GM19463 (cell line): Measurements from ENCODE around the gene NTPCR.
"Not testable (repeated sequence)": the region's sequence is repeated elsewhere in the genome, so short reads cannot be mapped to it uniquely, and the experiment has no call there.

Experiments
- ATAC-seq: cut with Tn5 transposase; IDR thresholded peaks from one replicate; pipeline ENCODE4 v1.9.1; 2021; ENCODE audit warnings: mild to moderate bottlenecking, moderate library complexity; ENCODE audit not compliant: unreplicated experiment

NTPCR gene

DNA sequence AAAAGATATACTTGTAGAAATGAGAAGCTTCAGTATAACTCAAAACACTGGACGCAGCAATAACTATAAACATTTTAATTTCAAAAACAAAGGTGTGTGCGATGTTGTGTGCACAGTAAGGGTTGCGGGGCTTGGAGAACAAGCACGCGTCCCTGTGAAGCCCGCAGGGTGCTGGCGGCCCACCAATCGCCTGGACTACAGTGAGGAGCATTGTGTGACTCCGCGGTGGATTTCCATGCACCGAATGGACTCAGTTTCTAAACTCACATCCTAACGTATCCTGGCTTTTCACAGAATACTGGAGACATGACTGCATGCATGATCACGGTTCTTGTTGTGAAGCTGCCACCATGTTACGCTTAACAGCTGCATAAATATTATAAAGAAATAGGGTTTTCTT lies 33.0 kb downstream of the NTPCR start:
- no peak for ATAC-seq

DNA sequence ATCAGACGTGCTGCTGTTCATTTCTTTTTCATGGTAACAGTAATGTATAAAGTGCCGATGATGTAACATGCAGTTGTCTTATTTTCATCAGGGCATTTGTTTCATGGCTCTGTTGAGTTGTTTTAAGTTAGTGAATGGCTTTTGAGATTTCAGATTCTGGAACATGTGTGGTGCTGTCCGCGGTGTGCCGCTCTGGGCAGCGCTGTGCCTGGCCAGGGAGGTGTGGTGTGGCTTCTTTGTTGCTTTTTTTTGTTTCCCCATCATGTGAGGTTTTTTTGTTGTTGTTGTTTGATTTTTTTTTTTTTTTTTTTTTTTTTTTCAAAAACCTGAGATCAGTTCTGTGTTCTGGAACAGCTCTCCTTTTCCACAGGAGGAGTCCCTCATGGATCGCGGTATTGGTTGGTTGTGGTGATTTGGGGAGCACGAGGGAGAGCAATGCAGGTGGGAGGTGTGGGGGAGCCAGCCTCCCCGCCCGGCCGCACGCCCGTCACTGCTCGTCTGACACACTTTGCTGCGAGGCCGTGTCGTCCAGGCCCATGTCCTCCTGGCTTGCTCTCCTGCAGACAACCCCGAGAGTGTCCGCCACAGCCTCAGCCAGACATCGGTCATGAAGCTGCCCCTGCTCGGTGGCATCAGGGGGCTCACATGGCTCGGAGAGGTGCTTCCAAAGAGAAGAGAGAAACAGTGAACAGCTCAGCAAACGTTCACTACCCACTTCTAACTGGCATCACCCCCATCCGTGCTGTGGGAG lies 33.6 kb downstream of the NTPCR start:
- ATAC-seq = no peak

GRCh38 chr1:232984577-232985425 lies 34.4 kb downstream of the NTPCR start:
- ATAC-seq = no peak

- no peak for ATAC-seq
Measured at GRCh38 chr1:232985882-232986526, 35.6 kb downstream of the NTPCR start.

- no peak for ATAC-seq
Measured at GRCh38 chr1:232986527-232986922, 36.1 kb downstream of the NTPCR start.

DNA sequence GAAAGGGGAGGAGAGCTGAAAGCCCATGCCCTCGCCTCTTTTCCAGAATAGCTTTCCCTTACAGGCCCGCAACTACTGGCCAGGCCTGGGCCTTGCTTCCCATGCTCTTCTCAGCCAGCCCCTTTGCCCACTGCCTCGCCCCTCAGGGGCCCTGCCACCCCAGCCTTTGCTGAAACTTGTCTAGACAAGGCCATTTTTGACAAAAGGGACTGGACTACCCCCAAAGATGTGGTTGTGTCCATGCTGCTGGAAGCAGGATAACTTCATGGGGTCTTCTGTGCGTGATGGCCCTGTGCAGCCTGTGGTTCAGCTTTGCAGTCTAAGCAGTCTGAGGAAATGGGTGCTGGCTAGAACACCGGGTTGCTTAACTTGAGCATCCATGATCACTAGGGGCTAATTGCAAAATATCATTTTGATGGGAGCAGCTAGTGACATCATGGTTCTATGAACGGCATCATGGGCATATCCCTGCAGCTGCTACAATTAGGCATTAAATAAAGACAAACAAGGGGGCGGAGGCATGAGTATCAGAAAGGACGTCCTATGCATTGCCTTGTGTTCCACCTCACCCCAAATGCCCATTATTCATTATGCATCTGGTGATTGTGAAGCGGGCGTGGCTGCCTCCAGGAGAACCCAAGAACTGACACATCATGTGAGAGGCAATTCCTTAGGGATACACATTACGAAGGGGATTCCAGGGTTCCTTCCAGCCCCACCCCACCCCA lies 36.8 kb downstream of the NTPCR start:
- no peak for ATAC-seq

DNA sequence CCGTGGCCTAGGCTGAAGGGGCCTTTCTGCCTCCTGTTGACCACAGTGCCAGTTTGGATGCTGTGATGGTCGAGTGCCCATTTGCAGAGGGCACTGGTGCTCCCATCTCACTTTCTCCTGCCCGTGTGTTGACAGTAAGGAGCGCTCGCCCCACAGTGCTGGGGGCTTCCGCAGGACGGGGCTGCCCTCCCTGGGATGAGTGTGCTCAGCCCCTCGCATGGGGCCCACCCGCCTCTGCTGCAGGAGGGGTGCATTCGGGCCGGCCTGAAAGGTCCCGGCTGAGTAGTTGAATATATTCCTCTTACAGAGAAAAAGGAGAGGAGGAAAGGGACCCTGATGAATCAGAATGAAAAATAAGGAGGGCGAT lies 37.3 kb downstream of the NTPCR start:
- no peak for ATAC-seq

DNA sequence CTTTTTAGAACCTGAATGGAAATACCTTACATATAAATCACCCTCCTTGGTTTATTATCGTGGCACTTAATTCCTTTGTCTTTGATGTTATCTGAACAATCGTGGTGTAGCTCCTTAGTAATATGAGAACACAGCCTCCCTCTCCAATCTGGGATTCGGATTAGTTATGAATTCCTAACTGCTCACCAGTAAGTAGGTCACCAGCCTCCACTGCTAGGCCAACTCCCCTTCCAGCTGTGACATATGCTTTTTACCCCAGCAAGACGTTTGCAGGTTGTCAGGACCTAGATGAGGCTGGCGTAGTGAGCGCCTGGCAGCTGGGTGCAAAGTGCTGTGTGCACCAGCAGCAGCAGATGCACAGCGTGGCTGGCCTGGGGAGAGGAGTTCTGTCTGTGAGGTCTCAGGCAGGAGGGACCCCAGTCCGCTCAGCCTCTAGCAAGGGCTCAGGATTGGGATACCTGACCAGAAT lies 38.2 kb downstream of the NTPCR start:
- no peak for ATAC-seq

- ATAC-seq = no peak
Measured at GRCh38 chr1:232990176-232991128, 40.0 kb downstream of the NTPCR start.

GRCh38 chr1:232991238-232991637 lies 40.8 kb downstream of the NTPCR start:
- no peak for ATAC-seq

GRCh38 chr1:232992227-232992626 lies 41.8 kb downstream of the NTPCR start:
- ATAC-seq = no peak

DNA sequence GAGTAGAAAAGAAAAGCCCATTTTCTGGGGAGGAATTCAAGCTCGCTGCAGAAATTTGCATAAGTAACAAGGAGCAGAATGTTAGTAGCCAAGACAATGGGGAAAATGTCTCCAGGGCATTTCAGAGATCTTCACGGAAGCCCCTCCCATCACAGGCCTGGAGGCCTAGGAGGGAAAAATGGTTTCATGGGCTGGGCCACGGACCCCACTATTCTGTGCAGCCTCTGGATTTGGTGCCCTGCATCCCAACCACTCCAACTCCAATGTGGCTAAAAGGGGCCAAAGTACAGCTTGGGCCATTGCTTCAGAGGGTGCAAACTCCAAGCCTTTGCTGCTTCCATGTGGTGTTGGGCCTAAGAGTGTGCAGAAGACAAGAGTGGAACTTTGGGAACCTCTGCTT lies 43.1 kb downstream of the NTPCR start:
- no peak for ATAC-seq

DNA sequence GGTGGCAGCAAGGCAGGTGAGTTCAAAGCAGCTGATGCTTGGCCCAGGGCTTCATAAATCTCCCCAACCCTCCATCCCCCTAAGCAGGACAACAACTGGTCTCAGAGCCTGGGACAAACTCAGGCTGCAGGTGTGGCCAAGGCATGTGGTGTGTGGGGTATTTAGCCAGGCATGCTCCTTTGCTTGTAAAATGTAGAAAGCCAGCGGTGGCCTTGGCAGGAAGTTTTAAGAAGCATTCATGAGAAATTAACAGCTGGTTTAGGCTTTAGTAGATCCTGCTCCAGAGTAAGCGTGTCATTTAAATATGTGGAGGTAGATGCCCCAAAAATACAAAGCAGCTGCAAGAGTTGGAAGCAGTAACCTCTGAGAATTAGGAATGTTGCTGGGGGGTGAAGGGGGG lies 44.8 kb downstream of the NTPCR start:
- no peak for ATAC-seq

- no peak for ATAC-seq
Measured at GRCh38 chr1:232996143-232996542, 45.7 kb downstream of the NTPCR start.

DNA sequence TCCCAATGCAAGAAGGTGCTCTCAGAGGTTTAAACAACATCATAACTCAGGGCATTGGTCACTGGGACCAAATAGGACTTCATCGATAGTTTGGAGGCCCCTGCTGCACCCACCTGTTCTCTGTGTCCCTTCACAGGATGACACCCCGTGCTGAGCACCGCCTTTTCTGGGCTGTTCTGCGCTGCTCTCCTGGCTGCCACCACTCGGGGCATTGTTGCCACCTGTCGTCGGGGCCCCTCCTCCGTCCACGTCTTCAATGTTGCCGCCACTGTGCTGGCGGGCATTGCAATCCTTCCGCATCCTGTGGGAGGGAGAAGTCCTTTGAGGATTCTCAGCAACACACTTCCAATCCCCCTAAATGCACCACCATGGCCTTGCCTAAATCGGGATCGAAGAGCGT lies 47.7 kb downstream of the NTPCR start:
- ATAC-seq = no peak

GRCh38 chr1:232998646-232999045 lies 48.2 kb downstream of the NTPCR start:
- ATAC-seq = no peak

DNA sequence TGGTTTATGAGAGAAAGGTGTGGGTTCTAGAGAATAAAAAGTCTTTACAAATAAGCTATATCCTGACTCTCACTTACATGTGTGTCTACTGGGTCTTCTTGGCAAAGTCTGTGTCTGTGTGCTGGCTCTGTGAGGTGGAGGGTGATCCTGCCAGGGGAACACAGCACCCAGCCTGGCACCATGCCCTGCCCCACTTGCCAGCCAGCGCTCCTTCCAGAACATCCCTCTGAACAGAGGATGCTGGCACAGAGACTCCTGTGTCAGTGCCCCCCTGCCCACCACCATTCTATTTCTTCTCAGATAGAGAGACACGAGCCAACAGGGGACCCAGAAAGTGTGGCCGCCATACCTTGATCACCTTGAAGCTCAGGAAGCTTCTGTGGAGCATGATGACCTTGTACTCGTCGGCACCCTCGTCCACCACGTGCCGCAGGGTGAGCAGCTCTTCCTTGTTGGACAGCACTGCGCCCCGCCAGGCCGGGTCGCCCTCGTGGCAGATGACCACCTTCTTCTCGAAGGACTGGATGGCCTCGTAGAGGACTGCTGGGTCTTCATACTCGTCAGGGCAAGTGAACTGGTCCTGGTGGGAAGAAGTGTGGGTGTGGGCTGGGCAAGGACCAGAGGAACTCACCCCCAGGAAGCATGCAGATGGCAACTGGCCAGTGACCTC lies 49.7 kb downstream of the NTPCR start:
- no peak for ATAC-seq

DNA sequence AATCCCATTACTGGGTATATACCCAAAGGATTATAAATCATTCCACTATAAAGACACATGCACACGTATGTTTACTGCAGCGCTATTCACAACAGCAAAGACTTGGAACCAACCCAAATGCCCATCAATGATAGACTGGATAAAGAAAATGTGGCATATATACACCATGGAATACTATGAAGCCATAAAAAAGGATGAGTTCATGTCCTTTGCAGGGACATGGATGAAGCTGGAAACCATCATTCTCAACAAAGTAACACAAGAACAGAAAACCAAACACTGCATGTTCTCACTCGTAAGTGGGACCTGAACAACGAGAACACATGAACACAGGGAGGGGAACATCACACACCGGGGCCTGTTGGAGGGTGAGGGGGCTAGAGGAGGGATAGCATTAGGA lies 53.2 kb downstream of the NTPCR start:
- not testable (repeated sequence) for ATAC-seq

DNA sequence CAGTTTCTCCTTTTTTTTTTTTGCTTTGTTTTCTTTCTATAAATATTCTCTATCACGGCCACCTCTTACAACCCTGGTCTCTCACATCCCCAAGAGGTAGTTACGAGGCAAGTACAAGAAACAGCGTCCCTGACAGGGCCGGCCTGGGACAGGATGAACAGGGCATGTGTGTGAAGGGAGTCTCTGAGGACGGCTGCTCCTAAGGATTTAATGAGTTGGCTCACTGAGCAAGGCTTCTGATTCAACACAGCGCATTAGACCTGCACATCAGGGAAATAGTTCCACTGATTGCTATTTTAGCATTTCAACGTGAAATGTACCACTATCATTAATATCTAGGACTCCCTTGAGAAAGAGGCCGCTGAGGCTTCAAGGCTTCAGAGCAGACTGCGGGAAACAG lies 54.0 kb downstream of the NTPCR start:
- no peak for ATAC-seq
